ENCODE results near the gene SLC13A4. TPM values are rescaled to one million over a fixed set of nuclear protein-coding genes. Genes with fewer than 3 reads are reported as not detected.
"Not testable (repeated sequence)": the region's sequence is repeated elsewhere in the genome, so short reads cannot be mapped to it uniquely, and the experiment has no call there.

The SLC13A4 gene
- total RNA-seq, 2 experiments from 2014 or later = not detected

GRCh38 chr7:135744938-135745702 is 17.1 kb upstream of the SLC13A4 start:
- POLR2A ChIA-PET = no interaction called here
- Mint-ChIP-seq H3K27me3 (peaks cover 3% of the 10 kb centered on the region), H3K4me3 (no peak overlapping the region), H3K9me3 (no peaks in the 10 kb centered on the region), H3K36me3 (no peaks in the 10 kb centered on the region), H3K27ac (no peak overlapping the region), H3K4me1 (ENCODE audit: low read depth) (no peaks in the 10 kb centered on the region)
- DNase-seq = no peak
- CTCF ChIA-PET = no interaction called here
- intact Hi-C loops (cut with micrococcal nuclease) = no loop called here

- ChIA-PET POLR2A (no interaction called here), CTCF (no interaction called here)
- peaks cover 3% of the 10 kb centered on the region for H3K27me3 Mint-ChIP-seq
- no peaks in the 10 kb centered on the region for H3K36me3 Mint-ChIP-seq
- H3K9me3 Mint-ChIP-seq = no peaks in the 10 kb centered on the region
- intact Hi-C loops (cut with micrococcal nuclease) = no loop called here
- no peak overlapping the region for H3K27ac Mint-ChIP-seq
- no peak overlapping the region for H3K4me3 Mint-ChIP-seq
- no peaks in the 10 kb centered on the region for H3K4me1 Mint-ChIP-seq (ENCODE audit: low read depth)
- no peak for DNase-seq
Measured at GRCh38 chr7:135743907-135744731, 16.1 kb upstream of the SLC13A4 start.

- CTCF ChIA-PET = no interaction called here
Measured at GRCh38 chr7:135742371-135742770, 14.4 kb upstream of the SLC13A4 start.

GRCh38 chr7:135741905-135742304 is 13.9 kb upstream of the SLC13A4 start:
- Mint-ChIP-seq H3K4me3 (no peak overlapping the region), H3K9me3 (no peaks in the 10 kb centered on the region), H3K36me3 (no peaks in the 10 kb centered on the region), H3K27ac (no peak overlapping the region), H3K4me1 (ENCODE audit: low read depth) (no peaks in the 10 kb centered on the region), H3K27me3 (peaks cover 7% of the 10 kb centered on the region)
- intact Hi-C loops (cut with micrococcal nuclease) = no loop called here
- DNase-seq = no peak
- ChIA-PET POLR2A (no interaction called here), CTCF (no interaction called here)

More at GRCh38 chr7:135742371-135742770, 14.4 kb upstream of the SLC13A4 start:
- no peaks in the 10 kb centered on the region for H3K9me3 Mint-ChIP-seq
- H3K4me1 Mint-ChIP-seq (ENCODE audit: low read depth) = no peaks in the 10 kb centered on the region
- H3K27ac Mint-ChIP-seq = no peak overlapping the region
- H3K4me3 Mint-ChIP-seq = no peak overlapping the region
- no peak for DNase-seq
- POLR2A ChIA-PET = no interaction called here
- H3K27me3 Mint-ChIP-seq = peaks cover 7% of the 10 kb centered on the region
- H3K36me3 Mint-ChIP-seq = no peaks in the 10 kb centered on the region
- intact Hi-C loops (cut with micrococcal nuclease) = no loop called here

- Mint-ChIP-seq H3K27ac (no peak overlapping the region), H3K4me1 (ENCODE audit: low read depth) (no peaks in the 10 kb centered on the region), H3K9me3 (no peaks in the 10 kb centered on the region), H3K27me3 (peaks cover 5% of the 10 kb centered on the region), H3K4me3 (no peak overlapping the region), H3K36me3 (no peaks in the 10 kb centered on the region)
- intact Hi-C loops (cut with micrococcal nuclease) = no loop called here
- ChIA-PET CTCF (no interaction called here), POLR2A (no interaction called here)
- DNase-seq = no peak
Measured at GRCh38 chr7:135740889-135741288, 12.9 kb upstream of the SLC13A4 start.

GRCh38 chr7:135737306-135737647 is 9.3 kb upstream of the SLC13A4 start:
- H3K9me3 Mint-ChIP-seq; POLR2A ChIA-PET; H3K27me3 Mint-ChIP-seq; H3K4me3 Mint-ChIP-seq; H3K27ac Mint-ChIP-seq; intact Hi-C loops (cut with micrococcal nuclease); H3K36me3 Mint-ChIP-seq; H3K4me1 Mint-ChIP-seq (ENCODE audit: low read depth); CTCF ChIA-PET; DNase-seq: not testable (repeated sequence)

- CTCF ChIA-PET = interaction anchor here (0.5 kb wide), 1 partner anchor 65 kb away, joined by 3 read pairs; no protein-coding TSS in a partner anchor
- H3K9me3 Mint-ChIP-seq = no peaks in the 10 kb centered on the region
- POLR2A ChIA-PET = no interaction called here
- intact Hi-C loops (cut with micrococcal nuclease) = no loop called here
- no peak overlapping the region for H3K4me3 Mint-ChIP-seq
- H3K27ac Mint-ChIP-seq = no peak overlapping the region
- no peak for DNase-seq
- H3K27me3 Mint-ChIP-seq = peaks cover 5% of the 10 kb centered on the region
- H3K36me3 Mint-ChIP-seq = no peaks in the 10 kb centered on the region
- no peaks in the 10 kb centered on the region for H3K4me1 Mint-ChIP-seq (ENCODE audit: low read depth)
Measured at GRCh38 chr7:135736586-135737305, 8.8 kb upstream of the SLC13A4 start.

- Mint-ChIP-seq H3K4me3 (no peak overlapping the region), H3K9me3 (no peaks in the 10 kb centered on the region), H3K27me3 (peaks cover 4% of the 10 kb centered on the region), H3K36me3 (no peaks in the 10 kb centered on the region), H3K4me1 (ENCODE audit: low read depth) (no peaks in the 10 kb centered on the region), H3K27ac (no peak overlapping the region)
- POLR2A ChIA-PET = no interaction called here
- intact Hi-C loops (cut with micrococcal nuclease) = no loop called here
- CTCF ChIA-PET = no interaction called here
- no peak for DNase-seq
Measured at GRCh38 chr7:135734343-135734689, 6.3 kb upstream of the SLC13A4 start.

- H3K9me3 Mint-ChIP-seq = no peaks in the 10 kb centered on the region
- POLR2A ChIA-PET = no interaction called here
- no peak overlapping the region for H3K27ac Mint-ChIP-seq
- no peaks in the 10 kb centered on the region for H3K4me1 Mint-ChIP-seq (ENCODE audit: low read depth)
- H3K4me3 Mint-ChIP-seq = no peak overlapping the region
- no peak for DNase-seq
- H3K36me3 Mint-ChIP-seq = no peaks in the 10 kb centered on the region
- intact Hi-C loops (cut with micrococcal nuclease) = no loop called here
- CTCF ChIA-PET = interaction anchor here (0.9 to 1.0 kb wide), 2 partner anchors 17 to 23 kb away, joined by 3 read pairs; no protein-coding TSS in a partner anchor
- peaks cover 4% of the 10 kb centered on the region for H3K27me3 Mint-ChIP-seq
Measured at GRCh38 chr7:135733603-135734342, 5.8 kb upstream of the SLC13A4 start.

- no peaks in the 10 kb centered on the region for H3K4me1 Mint-ChIP-seq (ENCODE audit: low read depth)
- ChIA-PET POLR2A (no interaction called here), CTCF (no interaction called here)
- H3K9me3 Mint-ChIP-seq = no peaks in the 10 kb centered on the region
- H3K4me3 Mint-ChIP-seq = no peak overlapping the region
- no peaks in the 10 kb centered on the region for H3K36me3 Mint-ChIP-seq
- DNase-seq = no peak
- no peak overlapping the region for H3K27ac Mint-ChIP-seq
- intact Hi-C loops (cut with micrococcal nuclease) = no loop called here
- no peaks in the 10 kb centered on the region for H3K27me3 Mint-ChIP-seq
Measured at GRCh38 chr7:135731131-135731530, 3.1 kb upstream of the SLC13A4 start.

GRCh38 chr7:135729230-135729629 is 1.2 kb upstream of the SLC13A4 start:
- intact Hi-C loops (cut with micrococcal nuclease) = no loop called here
- Mint-ChIP-seq H3K4me1 (ENCODE audit: low read depth) (no peaks in the 10 kb centered on the region), H3K27me3 (no peaks in the 10 kb centered on the region), H3K4me3 (no peak overlapping the region), H3K9me3 (no peaks in the 10 kb centered on the region), H3K36me3 (no peaks in the 10 kb centered on the region), H3K27ac (no peak overlapping the region)
- CTCF ChIA-PET = interaction anchor here (1.9 kb wide), 1 partner anchor 19 kb away, joined by 4 read pairs; no protein-coding TSS in a partner anchor
- POLR2A ChIA-PET = no interaction called here
- no peak for DNase-seq

All from activated CD4-positive, alpha-beta memory T cell treated with anti-CD3 and anti-CD28 coated beads for 36 hours (primary cell).